H1 (cell line): ENCODE measurements around the gene DUSP18. TPM values are rescaled to one million over a fixed set of nuclear protein-coding genes. Genes with fewer than 3 reads are reported as not detected.

ENCODE experiments used
- BRCA1 ChIP-seq: IDR thresholded peaks from 2 replicates; pipeline ENCODE4 v1.6.1; 2012; ENCODE audit warnings: low read depth, low read length, improper control_type of control experiment
- CBX8 ChIP-seq: fragments of 300-800, 300-1000 bp; sonication (generic); IDR thresholded peaks from 2 replicates; pipeline ENCODE4 v1.7.1; 2016; ENCODE audit warnings: low read depth, low read length, borderline replicate concordance
- CEBPB ChIP-seq: IDR thresholded peaks from 2 replicates; pipeline ENCODE4 v1.6.1; 2012; ENCODE audit warnings: low read depth, low read length
- FOSL1 ChIP-seq: IDR thresholded peaks from 2 replicates; pipeline ENCODE4 v1.6.1; 2011; ENCODE audit warnings: mild to moderate bottlenecking, low read depth, low read length, moderate library complexity; ENCODE audit not compliant: insufficient read depth
- JUND ChIP-seq: IDR thresholded peaks from 2 replicates; pipeline ENCODE4 v1.6.1; 2011; ENCODE audit warnings: mild to moderate bottlenecking, improper control_type of control experiment, low read length
- KDM1A ChIP-seq: fragments of 200-600, 300-600 bp; sonication (generic); IDR thresholded peaks from 2 replicates; pipeline ENCODE4 v1.7.1; 2016; ENCODE audit warnings: mild to moderate bottlenecking, low read length, borderline replicate concordance
- KDM4A ChIP-seq: IDR thresholded peaks from one replicate; pipeline ENCODE4 v1.7.1; 2012; ENCODE audit warnings: low read depth, mild to moderate bottlenecking, moderate library complexity, low read length, inconsistent platforms; ENCODE audit not compliant: severe bottlenecking
- MAFK ChIP-seq: IDR thresholded peaks from 2 replicates; pipeline ENCODE4 v1.6.1; 2012; ENCODE audit warnings: low read depth, mild to moderate bottlenecking, improper control_type of control experiment, low read length
- NANOG ChIP-seq: IDR thresholded peaks from 2 replicates; pipeline ENCODE4 v1.6.1; 2011; ENCODE audit warnings: low read length, low read depth, mild to moderate bottlenecking, inconsistent platforms; ENCODE audit not compliant: insufficient read depth, poor library complexity, severe bottlenecking
- PHF8 ChIP-seq: fragments of 200-600 bp; sonication (generic); conservative IDR thresholded peaks from 2 replicates; pipeline ENCODE4 v1.7.1; 2012; ENCODE audit warnings: low read depth, mild to moderate bottlenecking, inconsistent platforms, low read length, moderate library complexity
- RAD21 ChIP-seq, 2 experiments: IDR thresholded peaks in 1 of 2; conservative IDR thresholded peaks in 1 of 2; 2 replicates each; pipeline ENCODE4 v1.6.1; 2011; ENCODE audit warnings: low read depth in 2 of 2, low read length in 2 of 2, improper control_type of control experiment in 1 of 2, inconsistent platforms in 1 of 2, mild to moderate bottlenecking in 1 of 2, moderate library complexity in 1 of 2
- RXRA ChIP-seq: IDR thresholded peaks from 2 replicates; pipeline ENCODE4 v1.6.1; 2011; ENCODE audit warnings: low read depth, mild to moderate bottlenecking, low read length, moderate library complexity; ENCODE audit not compliant: insufficient read depth
- SAP30 ChIP-seq: fragments of 300-600 bp; sonication (generic); IDR thresholded peaks from 2 replicates; pipeline ENCODE4 v1.7.1; 2012; ENCODE audit warnings: low read length, moderate library complexity, mild to moderate bottlenecking, inconsistent platforms; ENCODE audit not compliant: insufficient read depth, insufficient replicate concordance
- SP1 ChIP-seq: IDR thresholded peaks from 2 replicates; pipeline ENCODE4 v1.6.1; 2011; ENCODE audit warnings: low read depth, low read length
- SP2 ChIP-seq: IDR thresholded peaks from 2 replicates; pipeline ENCODE4 v1.6.1; 2012; ENCODE audit warnings: mild to moderate bottlenecking, low read length, inconsistent platforms
- SRF ChIP-seq: IDR thresholded peaks from 2 replicates; pipeline ENCODE4 v1.6.1; 2011; ENCODE audit warnings: mild to moderate bottlenecking, low read depth, low read length, moderate library complexity
- TAF1 ChIP-seq: IDR thresholded peaks from 2 replicates; pipeline ENCODE4 v1.6.1; 2011; ENCODE audit warnings: mild to moderate bottlenecking, low read depth, low read length
- TAF7 ChIP-seq: optimal IDR thresholded peaks from 2 replicates; pipeline ENCODE3; 2011; ENCODE audit warnings: low read depth, mild to moderate bottlenecking, inconsistent platforms, low read length, moderate library complexity, borderline replicate concordance
- TCF12 ChIP-seq: IDR thresholded peaks from 2 replicates; pipeline ENCODE4 v1.6.1; 2011; ENCODE audit warnings: low read depth, mild to moderate bottlenecking, low read length
- ZNF274 ChIP-seq: IDR thresholded peaks from 2 replicates; pipeline ENCODE4 v1.7.0; 2012; ENCODE audit warnings: low read length, borderline replicate concordance; ENCODE audit errors: extremely low read depth
- polyA plus RNA-seq, 7 experiments: library from polyadenylated mRNA; depleted of rRNA in 3 of 7; stranded (reverse) in 5 of 7; unstranded in 2 of 7; fragments of >200 nt in 5 of 7; fragments of 200-250 nt in 2 of 7; gene quantifications; 1 replicate in 5 of 7; 2 replicates in 1 of 7; 4 replicates in 1 of 7; pipeline versions ENCODE4 v1.2.1 to v1.2.3, GENCODE V29; 2011 to 2013; ENCODE audit warnings: missing spikeins in 2 of 7, mixed read lengths in 2 of 7
- total RNA-seq: library from RNA; stranded (reverse); fragmentation: NEBNext Ultra II Directional; extraction: Animal tissue kit (Norgen Biotek cat#: 25700); gene quantifications from 2 replicates; pipeline ENCODE4 v1.2.1, GENCODE V29; 2021
- TF ChIP-seq, protein P1 (sequence below): IDR thresholded peaks from 2 replicates; pipeline ENCODE4 v1.6.1; 2012; ENCODE audit warnings: inconsistent platforms
- TF ChIP-seq, protein P2 (sequence below): IDR thresholded peaks from 2 replicates; pipeline ENCODE4 v1.6.1; 2012; ENCODE audit warnings: inconsistent platforms

Gene DUSP18
- total and polyA plus RNA-seq, 2 of the 8 experiments (the other 6 are each of a cell fraction or from before 2014, with no cell fraction given) = 2.6 to 7.3 TPM

DNA sequence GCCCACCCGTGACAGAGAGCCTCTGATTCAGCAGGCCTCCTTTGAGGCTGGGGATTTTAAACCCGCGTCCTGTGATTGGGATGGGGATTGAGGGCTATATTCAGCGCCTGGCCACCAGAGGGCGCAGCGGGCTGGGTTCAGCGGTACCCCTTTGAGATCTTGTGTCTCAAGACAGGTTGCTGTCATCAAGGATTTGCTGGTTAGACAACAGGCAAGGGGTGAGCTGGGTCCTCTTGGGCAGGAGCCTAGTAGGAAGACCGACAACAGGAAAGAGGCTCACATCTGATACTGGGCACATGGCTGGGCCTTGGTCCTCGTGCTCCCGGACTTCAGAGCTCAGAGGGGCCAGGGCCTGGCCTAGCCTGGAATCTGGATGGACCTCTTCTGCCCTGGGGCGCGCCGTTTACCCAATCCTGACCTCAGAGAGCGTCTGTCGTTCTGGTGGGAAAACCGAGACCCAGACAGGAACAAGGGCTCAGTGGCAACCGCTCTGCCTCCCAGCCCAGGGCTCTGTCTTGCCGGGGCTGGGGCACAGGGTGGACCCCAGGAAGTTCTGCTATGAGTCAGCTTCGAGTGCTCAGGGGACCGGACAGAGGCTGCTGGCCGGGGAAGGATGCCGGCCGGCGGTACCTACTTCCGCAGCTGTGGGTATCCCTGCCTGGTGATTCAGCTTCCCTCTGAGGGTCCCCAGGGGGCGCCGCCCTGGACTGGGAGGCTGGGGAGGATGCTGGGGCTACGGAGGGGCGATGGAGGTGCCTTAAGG lies 33.0 kb downstream of the DUSP18 start (continued):
- TF ChIP-seq RXRA (no peak), NANOG (no peak), SP2 (no peak), JUND (no peak), RAD21 (IDR thresholded peaks at IDR 0.05 in 1 of 2, conservative IDR thresholded peaks at IDR 0.05 in 1 of 2; ENCODE audit: low read depth in 2 of 2, low read length in 2 of 2) (peak; percentile 87 to 91), KDM4A (no peak), SP1 (no peak), CEBPB (0 out of 2 replicates have a peak, but pooled peaks have one; percentile 21), TAF7 (no peak), TCF12 (no peak), SRF (no peak), PHF8 (no peak), ZNF274 (no peak), SAP30 (no peak), BRCA1 (no peak; the same call in 1 of the 2 replicates), FOSL1 (no peak), KDM1A (no peak), CBX8 (no peak), TAF1 (no peak), MAFK (no peak)
- TF ChIP-seq, protein P1, sequence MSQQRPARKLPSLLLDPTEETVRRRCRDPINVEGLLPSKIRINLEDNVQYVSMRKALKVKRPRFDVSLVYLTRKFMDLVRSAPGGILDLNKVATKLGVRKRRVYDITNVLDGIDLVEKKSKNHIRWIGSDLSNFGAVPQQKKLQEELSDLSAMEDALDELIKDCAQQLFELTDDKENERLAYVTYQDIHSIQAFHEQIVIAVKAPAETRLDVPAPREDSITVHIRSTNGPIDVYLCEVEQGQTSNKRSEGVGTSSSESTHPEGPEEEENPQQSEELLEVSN = peak; percentile 45; the same call in 1 of the 2 replicates
- TF ChIP-seq, protein P2, sequence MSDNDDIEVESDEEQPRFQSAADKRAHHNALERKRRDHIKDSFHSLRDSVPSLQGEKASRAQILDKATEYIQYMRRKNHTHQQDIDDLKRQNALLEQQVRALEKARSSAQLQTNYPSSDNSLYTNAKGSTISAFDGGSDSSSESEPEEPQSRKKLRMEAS = 0 out of 2 replicates have a peak, but pooled peaks have one; percentile 48
